ENCODE measurements around the gene COL5A1. TPM values are rescaled to one million over a fixed set of nuclear protein-coding genes. Genes with fewer than 3 reads are reported as not detected.

Gene COL5A1
- total RNA-seq, 4 donors from 2014 or later: 51.9 to 78.3 (median 62.4) TPM

DNA sequence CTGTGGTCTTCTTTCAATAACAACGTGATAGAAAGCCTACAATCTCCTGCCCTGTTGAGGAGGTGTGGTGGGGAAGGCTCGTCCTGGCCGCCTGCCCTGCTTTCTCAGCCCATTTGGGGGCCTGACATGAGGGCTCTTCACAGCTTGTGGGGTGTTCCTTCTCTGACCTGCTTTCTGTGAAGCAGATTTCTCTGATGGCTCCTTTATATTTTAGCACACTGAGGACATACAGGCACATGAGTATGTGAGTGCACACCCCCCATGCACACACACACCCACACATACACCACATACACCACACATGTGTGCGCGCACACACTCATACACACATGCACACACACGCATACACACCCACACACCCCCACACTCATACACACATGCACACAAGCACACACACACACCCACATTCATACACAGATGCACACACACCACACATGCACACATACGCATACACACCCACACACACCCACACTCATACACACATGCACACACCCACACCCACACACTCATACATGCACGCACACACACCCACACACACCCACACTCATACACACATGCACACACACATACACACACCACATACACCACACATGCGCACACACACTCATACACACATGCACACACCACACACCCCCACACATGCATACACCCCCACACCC is 117.5 kb downstream of the COL5A1 start:
- no peak for DNase-seq (ENCODE audit: low spot score in 2 of 2)
- Histone ChIP-seq H3K27ac (no peak overlapping the region), H3K27me3 (no peaks in the 10 kb centered on the region), H3K36me3 (peaks cover 0 to 99% (median 0%) of the 10 kb centered on the region in 3 donors), H3K4me1 (no peaks in the 10 kb centered on the region), H3K9me3 (no peaks in the 10 kb centered on the region), H3K4me3 (no peak overlapping the region)
- TF ChIP-seq, protein P1, sequence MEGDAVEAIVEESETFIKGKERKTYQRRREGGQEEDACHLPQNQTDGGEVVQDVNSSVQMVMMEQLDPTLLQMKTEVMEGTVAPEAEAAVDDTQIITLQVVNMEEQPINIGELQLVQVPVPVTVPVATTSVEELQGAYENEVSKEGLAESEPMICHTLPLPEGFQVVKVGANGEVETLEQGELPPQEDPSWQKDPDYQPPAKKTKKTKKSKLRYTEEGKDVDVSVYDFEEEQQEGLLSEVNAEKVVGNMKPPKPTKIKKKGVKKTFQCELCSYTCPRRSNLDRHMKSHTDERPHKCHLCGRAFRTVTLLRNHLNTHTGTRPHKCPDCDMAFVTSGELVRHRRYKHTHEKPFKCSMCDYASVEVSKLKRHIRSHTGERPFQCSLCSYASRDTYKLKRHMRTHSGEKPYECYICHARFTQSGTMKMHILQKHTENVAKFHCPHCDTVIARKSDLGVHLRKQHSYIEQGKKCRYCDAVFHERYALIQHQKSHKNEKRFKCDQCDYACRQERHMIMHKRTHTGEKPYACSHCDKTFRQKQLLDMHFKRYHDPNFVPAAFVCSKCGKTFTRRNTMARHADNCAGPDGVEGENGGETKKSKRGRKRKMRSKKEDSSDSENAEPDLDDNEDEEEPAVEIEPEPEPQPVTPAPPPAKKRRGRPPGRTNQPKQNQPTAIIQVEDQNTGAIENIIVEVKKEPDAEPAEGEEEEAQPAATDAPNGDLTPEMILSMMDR (IDR thresholded peaks at IDR 0.05): no peak
- no peak for TF ChIP-seq POLR2A (IDR thresholded peaks at IDR 0.05)
- no peak for TF ChIP-seq EP300 (IDR thresholded peaks at IDR 0.05)
- WGBS, 2 donors: 75 to 79% methylated on average over 9 of the region's 9 CpGs

DNA sequence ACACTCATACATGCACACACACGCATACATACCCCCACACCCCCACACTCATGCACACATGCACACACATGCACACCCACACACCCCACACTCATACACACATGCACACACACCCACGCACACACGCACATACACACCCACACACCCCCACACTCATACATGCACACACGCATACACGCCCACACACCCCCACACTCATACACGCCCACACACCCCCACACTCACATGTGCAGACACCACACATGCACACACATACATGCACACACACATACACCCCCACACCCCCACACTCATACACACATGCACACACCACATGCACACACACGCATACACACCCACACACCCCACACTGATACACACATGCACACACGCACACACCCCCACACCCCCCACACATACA is 118.3 kb downstream of the COL5A1 start:
- WGBS, 2 donors: 91 to 97% methylated on average over 8 of the region's 8 CpGs
- peaks cover 0 to 99% (median 0%) of the 10 kb centered on the region in 3 donors for H3K36me3 ChIP-seq
- H3K27me3 ChIP-seq: no peaks in the 10 kb centered on the region
- H3K4me3 ChIP-seq: no peak overlapping the region
- no peak for TF ChIP-seq POLR2A (IDR thresholded peaks at IDR 0.05)
- TF ChIP-seq, protein P1 (IDR thresholded peaks at IDR 0.05): no peak
- no peak for TF ChIP-seq EP300 (IDR thresholded peaks at IDR 0.05)
- H3K27ac ChIP-seq: no peak overlapping the region
- no peaks in the 10 kb centered on the region for H3K4me1 ChIP-seq
- H3K9me3 ChIP-seq: no peaks in the 10 kb centered on the region
- DNase-seq (ENCODE audit: low spot score in 2 of 2): no peak

DNA sequence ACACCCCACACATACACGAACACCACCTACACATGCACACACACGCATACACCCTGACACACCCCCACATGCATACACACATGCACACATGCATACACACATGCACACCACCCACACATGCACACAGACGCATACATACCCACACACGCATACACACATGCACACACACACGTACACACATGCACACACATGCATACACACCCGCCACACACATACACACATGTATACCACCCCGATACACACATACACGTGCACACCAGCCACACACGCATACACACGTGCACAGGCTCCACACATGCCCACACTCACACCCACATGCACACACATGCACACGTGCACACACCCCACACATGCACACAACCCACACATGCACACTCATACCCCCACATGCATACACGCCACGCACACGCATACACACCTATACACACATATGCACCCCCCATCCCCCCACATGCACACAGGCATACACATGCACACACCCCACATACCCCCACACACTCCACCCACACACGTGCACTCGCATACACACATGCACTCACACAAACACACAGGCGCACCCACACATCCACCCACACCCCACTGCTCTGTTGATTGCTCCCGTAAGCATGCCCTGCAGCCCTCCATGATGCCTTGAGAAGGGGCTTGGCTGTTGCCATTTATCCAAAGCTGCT is 119.3 kb downstream of the COL5A1 start:
- no peak overlapping the region for H3K27ac ChIP-seq
- H3K4me1 ChIP-seq: no peaks in the 10 kb centered on the region
- peaks cover 0 to 99% (median 0%) of the 10 kb centered on the region in 3 donors for H3K36me3 ChIP-seq
- no peak overlapping the region for H3K4me3 ChIP-seq
- 94% methylated on average over 18 of the region's 18 CpGs for WGBS, 2 donors
- DNase-seq (ENCODE audit: low spot score in 2 of 2): no peak
- no peaks in the 10 kb centered on the region for H3K9me3 ChIP-seq
- no peaks in the 10 kb centered on the region for H3K27me3 ChIP-seq
- TF ChIP-seq, protein P1 (IDR thresholded peaks at IDR 0.05): no peak

DNA sequence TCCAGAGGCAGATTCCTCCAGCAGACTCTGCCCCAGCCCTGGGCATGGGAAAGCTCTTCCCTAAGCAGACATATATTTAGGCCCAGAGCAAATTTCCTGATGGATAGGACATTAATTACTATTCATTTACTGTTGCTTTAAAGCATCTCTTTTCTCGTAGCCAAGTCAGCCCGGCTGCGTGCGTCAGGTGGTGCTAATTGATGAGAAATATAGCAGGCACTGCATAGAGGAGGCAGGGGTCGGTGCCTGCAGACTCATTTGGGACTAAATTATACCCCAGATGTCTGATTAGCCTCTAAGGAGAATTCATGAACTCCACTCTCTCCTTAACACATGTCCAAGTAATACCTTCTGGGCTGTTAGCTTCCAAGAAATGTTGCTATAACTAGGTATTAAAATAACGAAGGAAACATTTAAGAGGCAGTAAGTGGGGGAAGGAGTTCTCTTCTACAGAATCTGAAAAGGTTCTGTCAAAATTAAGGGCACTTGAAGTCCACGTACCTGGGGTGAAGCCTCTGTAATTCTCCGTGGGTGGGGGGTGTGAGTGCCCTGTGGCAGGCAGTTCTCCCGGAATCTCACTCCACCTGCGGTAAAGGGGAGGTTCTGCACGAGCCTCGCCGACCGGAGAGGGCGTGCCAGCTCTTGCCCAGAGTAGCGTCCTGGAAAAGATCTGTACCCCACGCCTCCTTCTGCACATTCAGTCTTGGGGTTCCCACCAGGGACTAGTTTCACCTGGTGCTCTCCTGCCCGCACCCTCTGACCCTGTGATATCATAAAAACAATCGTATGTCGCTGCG is 123.1 kb downstream of the COL5A1 start:
- Histone ChIP-seq H3K4me3 (no peak overlapping the region), H3K27ac (no peak overlapping the region), H3K4me1 (peaks cover 0 to 3% (median 0%) of the 10 kb centered on the region in 4 donors), H3K36me3 (peaks cover 0 to 98% (median 0%) of the 10 kb centered on the region in 3 donors), H3K9me3 (no peaks in the 10 kb centered on the region), H3K27me3 (no peaks in the 10 kb centered on the region)
- 86 to 87% methylated on average over 21 of the region's 21 CpGs for WGBS, 2 donors
- TF ChIP-seq POLR2A (IDR thresholded peaks at IDR 0.05) (no peak), EP300 (IDR thresholded peaks at IDR 0.05) (no peak)
- TF ChIP-seq, protein P1 (IDR thresholded peaks at IDR 0.05): no peak
- no peak for DNase-seq (ENCODE audit: low spot score in 2 of 2)

Data from tibial nerve (tissue), 4 donors.